ENCODE measurements around the gene SRBD1.

The SRBD1 gene

GRCh38 chr2:45583977-45584376, 27.1 kb downstream of the SRBD1 start:
- no peak for TF ChIP-seq POLR2AphosphoS5 (IDR thresholded peaks at IDR 0.05; ENCODE audit: low read depth, low read length)
- no peak for TF ChIP-seq FOXP2 (optimal IDR thresholded peaks at IDR 0.05; ENCODE audit: borderline replicate concordance, extremely low read depth, extremely low read length, insufficient read depth)
- no peak for TF ChIP-seq REST (IDR thresholded peaks at IDR 0.05; ENCODE audit: insufficient read depth in 1 of 2, low read depth in 2 of 2, low read length in 2 of 2)
- no peak for TF ChIP-seq TAF1 (IDR thresholded peaks at IDR 0.05; ENCODE audit: borderline replicate concordance, insufficient read depth, low read length)
- TF ChIP-seq SIN3A (IDR thresholded peaks at IDR 0.05; ENCODE audit: borderline replicate concordance, insufficient read depth, low read length): no peak

DNA sequence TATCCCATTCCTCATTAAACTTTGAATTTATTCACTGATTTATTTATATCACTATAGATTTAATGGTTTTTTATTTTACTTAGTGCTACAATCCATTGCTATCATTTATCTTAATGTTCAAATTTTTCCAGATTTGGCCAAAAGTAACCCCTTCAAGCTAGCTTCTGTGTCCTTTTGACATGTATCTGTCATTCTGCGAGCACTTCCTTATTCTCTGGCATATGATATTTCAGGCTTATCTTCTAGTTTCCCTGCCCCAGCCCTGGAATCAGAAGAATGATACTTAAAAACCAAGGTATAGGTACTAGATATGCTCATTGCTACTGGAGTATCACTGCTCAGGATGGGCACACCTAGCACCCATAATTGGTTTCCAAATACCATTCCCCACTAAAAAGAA, 28.5 kb downstream of the SRBD1 start:
- no peak for TF ChIP-seq TAF1 (IDR thresholded peaks at IDR 0.05; ENCODE audit: borderline replicate concordance, insufficient read depth, low read length)
- no peak for TF ChIP-seq FOXP2 (optimal IDR thresholded peaks at IDR 0.05; ENCODE audit: borderline replicate concordance, extremely low read depth, extremely low read length, insufficient read depth)
- no peak for TF ChIP-seq REST (IDR thresholded peaks at IDR 0.05; ENCODE audit: insufficient read depth in 1 of 2, low read depth in 2 of 2, low read length in 2 of 2)
- TF ChIP-seq POLR2AphosphoS5 (IDR thresholded peaks at IDR 0.05; ENCODE audit: low read depth, low read length): no peak
- no peak for TF ChIP-seq SIN3A (IDR thresholded peaks at IDR 0.05; ENCODE audit: borderline replicate concordance, insufficient read depth, low read length)

GRCh38 chr2:45578056-45578843, 32.8 kb downstream of the SRBD1 start:
- no peak for TF ChIP-seq POLR2AphosphoS5 (IDR thresholded peaks at IDR 0.05; ENCODE audit: low read depth, low read length)
- no peak for TF ChIP-seq TAF1 (IDR thresholded peaks at IDR 0.05; ENCODE audit: borderline replicate concordance, insufficient read depth, low read length)
- no peak for TF ChIP-seq REST (IDR thresholded peaks at IDR 0.05; ENCODE audit: insufficient read depth in 1 of 2, low read depth in 2 of 2, low read length in 2 of 2)
- no peak for TF ChIP-seq FOXP2 (optimal IDR thresholded peaks at IDR 0.05; ENCODE audit: borderline replicate concordance, extremely low read depth, extremely low read length, insufficient read depth)
- no peak for TF ChIP-seq SIN3A (IDR thresholded peaks at IDR 0.05; ENCODE audit: borderline replicate concordance, insufficient read depth, low read length)

- no peak for TF ChIP-seq TAF1 (IDR thresholded peaks at IDR 0.05; ENCODE audit: borderline replicate concordance, insufficient read depth, low read length)
- no peak for TF ChIP-seq REST (IDR thresholded peaks at IDR 0.05; ENCODE audit: insufficient read depth in 1 of 2, low read depth in 2 of 2, low read length in 2 of 2)
- no peak for TF ChIP-seq SIN3A (IDR thresholded peaks at IDR 0.05; ENCODE audit: borderline replicate concordance, insufficient read depth, low read length)
- no peak for TF ChIP-seq POLR2AphosphoS5 (IDR thresholded peaks at IDR 0.05; ENCODE audit: low read depth, low read length)
- TF ChIP-seq FOXP2 (optimal IDR thresholded peaks at IDR 0.05; ENCODE audit: borderline replicate concordance, extremely low read depth, extremely low read length, insufficient read depth): no peak
Measured at GRCh38 chr2:45577441-45577840, 33.6 kb downstream of the SRBD1 start.

All from PFSK-1 (cell line).